ENCODE measurements around the gene TESK2.

The TESK2 gene

GRCh38 chr1:45381243-45381642 is 109.7 kb downstream of the TESK2 start:
- TF ChIP-seq FOXM1 (IDR thresholded peaks at IDR 0.05; ENCODE audit: borderline replicate concordance, low read depth) (no peak), ZBTB7A (IDR thresholded peaks at IDR 0.05; ENCODE audit: low read depth) (no peak), MAX (IDR thresholded peaks at IDR 0.05) (no peak)

GRCh38 chr1:45380730-45381129 is 110.2 kb downstream of the TESK2 start:
- TF ChIP-seq ZBTB7A (IDR thresholded peaks at IDR 0.05; ENCODE audit: low read depth) (no peak), CEBPB (IDR thresholded peaks at IDR 0.05) (no peak), NFIC (IDR thresholded peaks at IDR 0.05) (no peak), YY1 (IDR thresholded peaks at IDR 0.05; ENCODE audit: low read depth) (no peak), REST (IDR thresholded peaks at IDR 0.05; ENCODE audit: low read depth) (no peak), RAD21 (IDR thresholded peaks at IDR 0.05; ENCODE audit: low read depth) (no peak), TEAD4 (IDR thresholded peaks at IDR 0.05) (no peak), EGR1 (IDR thresholded peaks at IDR 0.05) (no peak), USF1 (IDR thresholded peaks at IDR 0.05) (no peak), TAF1 (IDR thresholded peaks at IDR 0.05; ENCODE audit: low read depth) (no peak), MAX (IDR thresholded peaks at IDR 0.05) (no peak), FOXM1 (IDR thresholded peaks at IDR 0.05; ENCODE audit: borderline replicate concordance, low read depth) (no peak), CREB1 (IDR thresholded peaks at IDR 0.05; ENCODE audit: low read depth) (no peak), EP300 (IDR thresholded peaks at IDR 0.05; ENCODE audit: borderline replicate concordance) (no peak), TCF12 (IDR thresholded peaks at IDR 0.05; ENCODE audit: low read depth) (no peak)

- TF ChIP-seq USF1 (IDR thresholded peaks at IDR 0.05): no peak
- no peak for TF ChIP-seq ZBTB7A (IDR thresholded peaks at IDR 0.05; ENCODE audit: low read depth)
- no peak for TF ChIP-seq REST (IDR thresholded peaks at IDR 0.05; ENCODE audit: low read depth)
- no peak for TF ChIP-seq TEAD4 (IDR thresholded peaks at IDR 0.05)
- no peak for TF ChIP-seq EP300 (IDR thresholded peaks at IDR 0.05; ENCODE audit: borderline replicate concordance)
These were observed 110.8 kb downstream of the TESK2 start for GRCh38 chr1:45380125-45380524.

- no peak for TF ChIP-seq MAX (IDR thresholded peaks at IDR 0.05)
- no peak for TF ChIP-seq CREB1 (IDR thresholded peaks at IDR 0.05; ENCODE audit: low read depth)
- TF ChIP-seq ZBTB7A (IDR thresholded peaks at IDR 0.05; ENCODE audit: low read depth): no peak
- no peak for TF ChIP-seq CEBPB (IDR thresholded peaks at IDR 0.05)
- TF ChIP-seq TEAD4 (IDR thresholded peaks at IDR 0.05): no peak
- no peak for TF ChIP-seq NFIC (IDR thresholded peaks at IDR 0.05)
- TF ChIP-seq FOXM1 (IDR thresholded peaks at IDR 0.05; ENCODE audit: borderline replicate concordance, low read depth): no peak
- TF ChIP-seq USF1 (IDR thresholded peaks at IDR 0.05): no peak
- TF ChIP-seq EGR1 (IDR thresholded peaks at IDR 0.05): no peak
- no peak for TF ChIP-seq TCF12 (IDR thresholded peaks at IDR 0.05; ENCODE audit: low read depth)
- no peak for TF ChIP-seq YY1 (IDR thresholded peaks at IDR 0.05; ENCODE audit: low read depth)
- TF ChIP-seq RAD21 (IDR thresholded peaks at IDR 0.05; ENCODE audit: low read depth): no peak
- no peak for TF ChIP-seq EP300 (IDR thresholded peaks at IDR 0.05; ENCODE audit: borderline replicate concordance)
- no peak for TF ChIP-seq REST (IDR thresholded peaks at IDR 0.05; ENCODE audit: low read depth)
- TF ChIP-seq TAF1 (IDR thresholded peaks at IDR 0.05; ENCODE audit: low read depth): no peak
These were observed 111.4 kb downstream of the TESK2 start for GRCh38 chr1:45379524-45379923.

Measured in Ishikawa (cell line).